IMR-90 (cell line): ENCODE results near the gene MICAL2. TPM values are rescaled to one million over a fixed set of nuclear protein-coding genes. Genes with fewer than 3 reads are reported as not detected.

Experiments
- ATAC-seq: fragments of 200-7000 bp; cut with Tn5 transposase; 2 replicates; pipeline ENCODE4 v1.9.1; 2020; ENCODE audit warnings: low read depth, mild to moderate bottlenecking, moderate library complexity
- BruUV-seq: library from RNA; stranded (reverse); fragments of 400-500 nt; replicated peaks from 2 replicates; lab custom pipeline; 2021; lab: Mats Ljungman, UMichigan
- CTCF ChIA-PET: fragments of 300-600 bp; formaldehyde crosslinking; extraction: SDS; loops from one replicate; lab custom pipeline; 2021; ENCODE audit warnings: antibody characterized with exemption; lab: Yijun Ruan, JAX
- POLR2A ChIA-PET: fragments of 300-600 bp; sonication (Branson Sonifier 250); formaldehyde crosslinking; loops from one replicate; lab custom pipeline; 2022; ENCODE audit warnings: antibody characterized with exemption; ENCODE audit not compliant: unreplicated experiment; lab: Charles Lee
- DNase-seq: peaks from one replicate; pipeline ENCODE4 v3.0.0; 2013
- H2AFZ ChIP-seq: replicated peaks from 2 replicates; pipeline ENCODE3; 2013; ENCODE audit warnings: low read length, mild to moderate bottlenecking; ENCODE audit not compliant: poor library complexity
- H2AK5ac ChIP-seq: 2 replicates; pipeline ENCODE4 v1.6.1; 2013; ENCODE audit warnings: low read depth, low read length, inconsistent platforms
- H2AK9ac ChIP-seq: replicated peaks from 2 replicates; pipeline ENCODE3; 2013; ENCODE audit warnings: mild to moderate bottlenecking, low read depth, low read length, moderate library complexity; ENCODE audit not compliant: poor library complexity
- H2BK120ac ChIP-seq: 2 replicates; pipeline ENCODE4 v1.6.1; 2013; ENCODE audit warnings: low read depth, low read length, inconsistent platforms
- H2BK15ac ChIP-seq: 3 replicates; pipeline ENCODE4 v1.6.1; 2013; ENCODE audit warnings: low read depth, low read length, inconsistent platforms
- H2BK20ac ChIP-seq: 2 replicates; pipeline ENCODE4 v1.6.1; 2013; ENCODE audit warnings: low read depth, mild to moderate bottlenecking, inconsistent platforms, low read length, moderate library complexity
- H2BK5ac ChIP-seq: 2 replicates; pipeline ENCODE4 v1.6.1; 2013; ENCODE audit warnings: mild to moderate bottlenecking, low read depth, low read length, inconsistent platforms; ENCODE audit not compliant: poor library complexity, severe bottlenecking
- H3K14ac ChIP-seq: replicated peaks from 2 replicates; pipeline ENCODE4 v1.6.1; 2013; ENCODE audit warnings: low read depth, low read length, inconsistent platforms
- H3K18ac ChIP-seq: 2 replicates; pipeline ENCODE4 v1.6.1; 2013; ENCODE audit warnings: low read depth, low read length, control low read depth
- H3K23ac ChIP-seq: 2 replicates; pipeline ENCODE4 v1.6.1; 2013; ENCODE audit warnings: low read depth, low read length, inconsistent platforms
- H3K27ac ChIP-seq: 2 replicates; pipeline ENCODE4 v1.5.1; 2013; ENCODE audit warnings: mild to moderate bottlenecking, control low read depth, low read length; ENCODE audit not compliant: insufficient read depth
- H3K27me3 ChIP-seq: 2 replicates; pipeline ENCODE4 v1.6.1; 2013; ENCODE audit warnings: low read length; ENCODE audit not compliant: control insufficient read depth, insufficient read depth
- H3K36me3 ChIP-seq: 2 replicates; pipeline ENCODE4 v1.6.1; 2013; ENCODE audit warnings: low read length, mixed read lengths; ENCODE audit not compliant: control insufficient read depth, insufficient read depth
- H3K4ac ChIP-seq: 2 replicates; pipeline ENCODE4 v1.6.1; 2013; ENCODE audit warnings: low read depth, low read length, inconsistent platforms
- H3K4me1 ChIP-seq: 2 replicates; pipeline ENCODE4 v1.6.1; 2013; ENCODE audit warnings: low read length, mixed read lengths; ENCODE audit not compliant: control insufficient read depth, insufficient read depth
- H3K4me2 ChIP-seq: 2 replicates; pipeline ENCODE4 v1.6.1; 2013; ENCODE audit warnings: low read depth, mild to moderate bottlenecking, control low read depth, low read length, moderate library complexity
- H3K4me3 ChIP-seq: 2 replicates; pipeline ENCODE4 v1.5.1; 2013; ENCODE audit warnings: low read depth, mild to moderate bottlenecking, control low read depth, low read length, moderate library complexity; ENCODE audit not compliant: insufficient read depth
- H3K56ac ChIP-seq: 2 replicates; pipeline ENCODE4 v1.6.1; 2013; ENCODE audit warnings: low read length, inconsistent platforms; ENCODE audit not compliant: insufficient read depth; ENCODE audit errors: extremely low read depth
- H3K79me1 ChIP-seq, 2 experiments: 2 replicates each; pipeline ENCODE4 v1.6.1; 2013; ENCODE audit warnings: low read length in 2 of 2, inconsistent platforms in 1 of 2, low read depth in 1 of 2
- H3K9ac ChIP-seq: 2 replicates; pipeline ENCODE4 v1.6.1; 2013; ENCODE audit warnings: low read depth, low read length, control low read depth
- H3K9me1 ChIP-seq: 2 replicates; pipeline ENCODE4 v1.6.1; 2013; ENCODE audit warnings: low read length, inconsistent platforms; ENCODE audit not compliant: insufficient read depth
- H3K9me3 ChIP-seq: 2 replicates; pipeline ENCODE4 v1.6.1; 2013; ENCODE audit warnings: low read length; ENCODE audit not compliant: control insufficient read depth, insufficient read depth
- H4K20me1 ChIP-seq: 2 replicates; pipeline ENCODE4 v1.6.1; 2013; ENCODE audit warnings: low read length, inconsistent platforms; ENCODE audit not compliant: insufficient read depth
- H4K5ac ChIP-seq: 2 replicates; pipeline ENCODE4 v1.6.1; 2013; ENCODE audit warnings: mild to moderate bottlenecking, low read depth, low read length, control low read depth
- H4K8ac ChIP-seq, 2 experiments: 2 replicates each; pipeline ENCODE4 v1.6.1; 2013; ENCODE audit warnings: low read depth in 2 of 2, low read length in 2 of 2, control low read depth in 1 of 2, inconsistent platforms in 1 of 2
- H4K91ac ChIP-seq: 2 replicates; pipeline ENCODE4 v1.6.1; 2013; ENCODE audit warnings: low read depth, low read length, inconsistent platforms; ENCODE audit not compliant: insufficient read depth
- CHD1 ChIP-seq: IDR thresholded peaks from 2 replicates; pipeline ENCODE4 v1.6.1; 2012; ENCODE audit warnings: low read depth, low read length, improper control_type of control experiment
- FOS ChIP-seq: fragments of 150-350 bp; IDR thresholded peaks from 2 replicates; pipeline ENCODE4 v1.6.1; 2016; ENCODE audit warnings: low read depth, low read length
- MXI1 ChIP-seq: IDR thresholded peaks from 2 replicates; pipeline ENCODE4 v1.6.1; 2012; ENCODE audit warnings: low read depth, mild to moderate bottlenecking, low read length, moderate library complexity, borderline replicate concordance
- RCOR1 ChIP-seq: IDR thresholded peaks from 2 replicates; pipeline ENCODE4 v1.6.1; 2012; ENCODE audit warnings: mild to moderate bottlenecking, low read length, improper control_type of control experiment; ENCODE audit not compliant: insufficient replicate concordance
- RFX5 ChIP-seq: IDR thresholded peaks from 2 replicates; pipeline ENCODE4 v1.8.0; 2012; ENCODE audit warnings: low read depth, mild to moderate bottlenecking, low read length, moderate library complexity
- WGBS, 2 experiments: methylation state at CpG; one replicate each; pipeline versions ENCODE4 v1.1.5 to v1.1.7; 2013; ENCODE audit warnings: missing lambda C conversion rate in 2 of 2; ENCODE audit not compliant: insufficient read length in 1 of 2; ENCODE audit errors: extremely low coverage in 2 of 2; 5-methylcytosine and 5-hydroxymethylcytosine counted together
- dilution Hi-C: fragments of 300-500 bp; cut with HindIII; formaldehyde crosslinking; loops from one replicate; pipeline ENCODE4 v1.14.3; 2018; ENCODE audit warnings: low sequenced_read_pairs; ENCODE audit not compliant: unreplicated experiment
- in situ Hi-C: fragments of 300-500 bp; cut with MboI; formaldehyde crosslinking; loops from 3 replicates; pipeline ENCODE4 v1.14.3; 2019; ENCODE audit warnings: low sequenced_read_pairs, inconsistent platforms, mixed read lengths
- intact Hi-C: fragments of 100-400 bp; cut with micrococcal nuclease; formaldehyde crosslinking; loops from 2 replicates; pipeline ENCODE4 v1.10.0; 2022
- polyA plus RNA-seq, 3 experiments: library from polyadenylated mRNA; depleted of rRNA; stranded (reverse); fragments of >200 nt; gene quantifications; 2 replicates each; pipeline ENCODE4 v1.2.3, GENCODE V29; 2012; ENCODE audit warnings: low replicate concordance in 1 of 3
- total RNA-seq: library from RNA; depleted of rRNA; stranded (reverse); fragments of >200 nt; gene quantifications from 2 replicates; pipeline ENCODE4 v1.2.3, GENCODE V29; 2012
- TF ChIP-seq, protein P1 (sequence below): fragments of 150-350 bp; IDR thresholded peaks from 2 replicates; pipeline ENCODE4 v1.6.1; 2016; ENCODE audit warnings: low read depth, mild to moderate bottlenecking, low read length, moderate library complexity, borderline replicate concordance

Gene MICAL2
- total and polyA plus RNA-seq, 2 of the 4 experiments (the other 2 are of a cell fraction): 170 to 336 TPM

DNA sequence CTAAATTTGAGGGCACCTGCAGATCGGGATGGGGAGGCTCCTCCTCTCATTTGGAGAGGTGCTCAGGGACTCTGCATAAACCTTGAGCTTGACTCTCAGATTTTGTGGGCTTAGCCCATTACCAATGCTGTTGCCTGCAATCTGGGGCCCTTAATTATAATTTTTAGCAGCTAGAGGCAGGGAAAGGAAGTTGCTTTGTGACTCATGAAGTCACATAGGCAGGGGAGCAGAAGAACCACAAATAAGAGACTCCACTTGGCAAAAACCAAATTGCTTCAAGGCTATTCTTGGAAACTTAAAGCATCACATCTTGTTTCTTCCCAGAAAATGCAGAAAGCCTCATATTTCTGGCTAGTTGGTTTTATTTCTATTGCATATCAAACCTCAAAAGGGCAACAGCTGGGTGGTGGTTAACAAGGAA lies 46.9 kb downstream of the MICAL2 start (continued):
- TF ChIP-seq, protein P1, sequence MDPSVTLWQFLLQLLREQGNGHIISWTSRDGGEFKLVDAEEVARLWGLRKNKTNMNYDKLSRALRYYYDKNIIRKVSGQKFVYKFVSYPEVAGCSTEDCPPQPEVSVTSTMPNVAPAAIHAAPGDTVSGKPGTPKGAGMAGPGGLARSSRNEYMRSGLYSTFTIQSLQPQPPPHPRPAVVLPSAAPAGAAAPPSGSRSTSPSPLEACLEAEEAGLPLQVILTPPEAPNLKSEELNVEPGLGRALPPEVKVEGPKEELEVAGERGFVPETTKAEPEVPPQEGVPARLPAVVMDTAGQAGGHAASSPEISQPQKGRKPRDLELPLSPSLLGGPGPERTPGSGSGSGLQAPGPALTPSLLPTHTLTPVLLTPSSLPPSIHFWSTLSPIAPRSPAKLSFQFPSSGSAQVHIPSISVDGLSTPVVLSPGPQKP: no peak

DNA sequence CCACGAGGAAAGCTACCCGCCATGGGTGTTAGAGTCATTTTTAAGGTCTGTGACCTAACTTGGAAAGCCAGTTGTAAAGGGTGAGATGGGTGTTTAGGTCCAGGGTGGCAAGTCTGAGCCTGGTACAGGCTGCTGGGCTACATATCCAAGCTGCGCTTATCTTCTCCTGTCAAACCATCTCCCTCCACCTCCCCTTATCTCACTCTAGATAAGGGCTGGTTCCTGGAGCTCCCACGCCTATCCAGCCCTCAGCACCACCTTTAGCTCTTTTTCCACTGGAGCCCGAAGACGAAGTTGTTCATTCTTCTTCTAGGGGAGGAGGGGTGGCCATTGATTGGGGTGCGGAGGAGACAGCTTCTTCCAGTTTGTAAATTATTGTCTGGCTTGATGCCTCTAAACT lies 48.5 kb downstream of the MICAL2 start:
- peaks cover 49% of the 10 kb centered on the region for H3K4me1 ChIP-seq
- peak overlapping the region; percentile 94 for H3K14ac ChIP-seq
- peak overlapping the region; percentile 64 for H3K4me2 ChIP-seq
- in situ Hi-C loops: no loop called here
- no peak overlapping the region for H2AFZ ChIP-seq
- H2AK9ac ChIP-seq: peak overlapping the region; percentile 47
- ATAC-seq (peak; percentile 2; the same call in 1 of the 2 replicates), DNase-seq (peak; percentile 67)
- peak overlapping the region; percentile 86 for H3K18ac ChIP-seq
- peak overlapping the region; percentile 85 for H2BK5ac ChIP-seq
- peak overlapping the region; percentile 63 for H2BK15ac ChIP-seq
- peak overlapping the region; percentile 91 for H2AK5ac ChIP-seq
- peak overlapping the region; percentile 48 to 90 for H4K8ac ChIP-seq
- peak overlapping the region; percentile 98 for H3K4ac ChIP-seq
- no peak overlapping the region for H3K4me3 ChIP-seq
- H3K23ac ChIP-seq: peak overlapping the region; percentile 91
- no peaks in the 10 kb centered on the region for H3K9me3 ChIP-seq
- no TSS peak for BruUV-seq
- H4K91ac ChIP-seq: peak overlapping the region; percentile 87
- peak overlapping the region; percentile 96 for H3K56ac ChIP-seq
- WGBS, 2 experiments: no CpG with 5 or more reads among the region's 7 CpGs
- H3K36me3 ChIP-seq: peaks cover 23% of the 10 kb centered on the region
- H3K27ac ChIP-seq: peak overlapping the region; percentile 83
- peaks cover 56% of the 10 kb centered on the region for H3K9me1 ChIP-seq
- peaks cover 4% of the 10 kb centered on the region; the same call in 1 of the 2 replicates for H4K20me1 ChIP-seq
- peak overlapping the region; percentile 64 for H3K9ac ChIP-seq
- peak overlapping the region; percentile 62 for H4K5ac ChIP-seq
- peaks cover 47 to 91% of the 10 kb centered on the region in 2 experiments for H3K79me1 ChIP-seq
- intact Hi-C loops: loop anchor here (2.0 to 5.0 kb wide), 2 partner anchors 20 to 78 kb away; no protein-coding TSS in a partner anchor
- dilution Hi-C loops: no loop called here
- POLR2A ChIA-PET: no interaction called here
- peak overlapping the region; percentile 97 for H2BK120ac ChIP-seq
- TF ChIP-seq MXI1 (no peak), FOS (0 out of 2 replicates have a peak, but pooled peaks have one; percentile 4), RCOR1 (peak; percentile 11), CHD1 (no peak), RFX5 (no peak)
- no peaks in the 10 kb centered on the region for H3K27me3 ChIP-seq
- CTCF ChIA-PET: interaction anchor here (0.8 kb wide), 1 partner anchor 1312 kb away, joined by 3 read pairs; no protein-coding TSS in a partner anchor
- peak overlapping the region; percentile 97 for H2BK20ac ChIP-seq
